22Rv1 (cell line): ENCODE measurements around the gene RPTOR.

Experiments
- CTCF ChIP-seq: fragments of 450-650 bp; IDR thresholded peaks from 2 replicates; pipeline ENCODE4 v1.5.1; 2017; ENCODE audit warnings: mild to moderate bottlenecking
- ZFX ChIP-seq: fragments of 450-650 bp; IDR thresholded peaks from 2 replicates; pipeline ENCODE4 v1.6.1; 2017; ENCODE audit warnings: antibody characterized with exemption, borderline replicate concordance

- TF ChIP-seq ZFX (no peak), CTCF (no peak)
Observed at GRCh38 chr17:80826346-80826954, 281.8 kb downstream of the RPTOR start.
